HG02970 (cell line): ENCODE results near the gene IFI35.

Source experiments
- ATAC-seq: cut with Tn5 transposase; IDR thresholded peaks from one replicate; pipeline ENCODE4 v1.9.1; 2021; ENCODE audit warnings: mild to moderate bottlenecking, moderate library complexity, moderate number of reproducible peaks; ENCODE audit not compliant: unreplicated experiment, low FRiP score

The IFI35 gene

DNA sequence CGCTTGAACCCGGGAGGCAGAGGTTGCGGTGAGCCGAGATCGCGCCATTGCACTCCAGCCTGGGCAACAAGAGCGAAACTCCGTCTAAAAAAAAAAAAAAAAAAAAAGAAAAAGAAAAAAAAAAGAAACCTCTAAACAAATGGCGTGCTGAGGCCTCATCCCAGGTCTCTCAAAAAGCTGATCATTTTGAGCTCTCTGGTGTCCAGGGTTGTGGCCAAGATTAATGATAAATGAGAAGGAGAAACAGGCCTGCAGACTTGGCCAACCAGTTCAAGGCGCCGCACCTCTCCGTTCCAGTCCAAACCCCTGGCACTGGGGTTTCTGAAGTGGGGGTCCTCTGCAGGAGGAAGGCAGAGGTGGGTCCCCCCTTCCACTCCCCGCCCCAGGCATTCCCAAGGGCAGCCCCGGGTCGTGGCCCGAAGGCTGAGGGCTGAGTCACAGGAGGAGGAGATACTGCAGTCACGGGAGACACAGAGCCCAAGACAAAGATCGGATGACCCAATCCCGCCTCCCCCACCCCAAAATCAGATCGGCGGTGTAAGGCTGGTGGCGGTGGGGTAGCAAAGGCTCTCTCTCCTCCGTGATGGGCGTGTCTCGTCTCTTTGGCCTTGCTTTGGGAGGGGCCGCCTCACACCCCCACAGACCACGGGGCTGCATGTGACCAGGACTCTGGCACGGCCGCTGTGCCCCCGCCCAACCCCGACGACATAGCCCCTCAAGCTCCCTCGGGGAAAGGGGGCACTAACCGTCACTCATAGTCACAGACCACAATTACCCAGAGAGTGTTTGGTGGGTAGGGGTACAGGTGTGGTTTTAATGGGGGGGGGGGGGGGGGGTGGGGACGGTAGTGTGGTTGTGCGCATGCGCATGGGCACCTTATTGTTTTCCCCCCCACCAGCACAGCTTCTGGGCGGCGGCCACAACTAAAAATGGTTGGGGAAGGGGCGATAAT is 14.5 kb downstream of the IFI35 start:
- ATAC-seq: no peak

DNA sequence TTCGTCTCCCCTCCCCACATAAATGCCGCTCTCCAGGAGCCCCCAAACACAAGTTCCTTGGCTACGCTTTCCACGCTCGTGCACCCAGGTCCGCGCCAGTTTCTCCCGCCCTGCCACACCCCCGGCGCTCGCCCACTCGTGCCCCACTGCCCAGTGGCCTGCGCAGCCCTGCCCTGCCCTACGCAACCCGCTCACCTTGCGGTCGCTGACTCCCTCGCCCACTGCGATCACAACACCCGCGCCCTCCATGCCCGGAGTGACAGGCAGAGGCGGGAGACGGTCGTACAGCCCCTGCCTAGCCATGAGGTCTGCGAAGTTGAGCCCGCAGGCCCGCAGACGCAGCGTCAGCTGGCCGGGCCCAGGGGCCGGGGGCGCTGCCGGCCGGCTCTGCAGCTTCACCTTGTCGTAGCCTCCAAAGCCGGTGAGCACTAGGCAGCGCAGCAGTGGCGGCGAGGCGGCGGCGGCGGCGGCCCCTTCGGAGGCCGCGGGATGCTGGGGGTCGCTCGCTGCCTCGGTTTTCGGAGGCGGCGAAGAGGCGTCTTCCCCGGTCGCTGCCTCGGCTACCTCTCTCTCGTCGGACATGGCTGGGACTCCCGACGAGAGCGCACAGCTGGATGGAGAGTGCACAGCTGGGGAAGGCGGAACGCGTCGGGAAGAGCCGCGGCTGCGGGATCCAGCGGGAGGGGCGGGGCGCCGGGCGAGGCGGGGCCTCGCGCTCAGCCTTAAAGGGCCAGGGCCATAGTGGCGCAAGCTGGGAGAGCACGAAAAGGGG is 15.3 kb downstream of the IFI35 start, which contains the start of gene VAT1:
VAT1 (minus strand) TSS at position 645 of the 772 bp plus-strand sequence; CDS start at position 582, 63 bp downstream.
- peak; percentile 42 for ATAC-seq

DNA sequence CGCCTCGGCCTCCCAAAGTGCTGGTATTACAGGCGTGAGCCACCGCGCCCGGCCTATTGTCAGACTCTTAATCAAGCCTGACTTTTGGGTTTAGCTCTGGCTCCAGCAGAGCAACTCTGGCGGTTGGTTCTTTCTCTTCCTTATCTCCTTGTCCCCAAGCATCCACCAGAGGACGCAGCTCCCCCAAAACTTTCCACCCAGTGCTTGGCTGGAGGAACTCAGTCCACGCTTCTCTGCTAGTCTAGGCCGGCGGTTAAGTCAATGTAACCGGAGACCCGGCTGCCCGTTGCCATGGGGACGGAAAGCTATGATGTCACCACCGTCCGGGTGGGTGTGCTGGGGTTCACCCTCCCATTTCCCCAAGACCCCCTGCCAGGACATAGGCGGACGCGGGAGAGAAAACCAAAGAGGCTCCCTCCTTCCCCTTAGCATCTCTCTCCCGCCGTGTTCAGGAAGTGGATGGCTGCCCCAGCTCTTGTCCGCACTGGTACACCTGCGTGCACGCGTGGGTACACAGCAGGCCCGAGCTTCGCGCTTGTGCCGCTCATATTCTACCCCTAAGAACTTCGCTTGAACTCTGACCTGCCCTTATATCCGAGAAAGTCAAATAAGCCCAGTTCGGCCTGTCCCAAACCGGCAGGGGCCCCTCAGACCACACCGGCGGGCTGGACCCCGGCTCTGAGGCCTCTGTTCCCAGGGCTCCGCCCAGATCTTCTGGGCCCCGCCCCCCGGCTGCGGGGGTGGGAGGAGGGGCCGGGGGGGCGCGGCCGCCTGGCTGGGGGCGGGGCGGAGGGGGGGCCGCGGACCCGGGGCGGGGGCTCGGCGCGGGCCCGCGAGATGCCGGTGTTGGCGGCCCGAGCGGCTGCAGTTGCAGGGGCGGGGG is 18.1 kb downstream of the IFI35 start, which contains the start of gene RND2:
RND2 (plus strand) TSS at position 825 of the 883 bp plus-strand sequence. CDS start 117 bp downstream, outside the sequence.
- ATAC-seq: no peak

DNA sequence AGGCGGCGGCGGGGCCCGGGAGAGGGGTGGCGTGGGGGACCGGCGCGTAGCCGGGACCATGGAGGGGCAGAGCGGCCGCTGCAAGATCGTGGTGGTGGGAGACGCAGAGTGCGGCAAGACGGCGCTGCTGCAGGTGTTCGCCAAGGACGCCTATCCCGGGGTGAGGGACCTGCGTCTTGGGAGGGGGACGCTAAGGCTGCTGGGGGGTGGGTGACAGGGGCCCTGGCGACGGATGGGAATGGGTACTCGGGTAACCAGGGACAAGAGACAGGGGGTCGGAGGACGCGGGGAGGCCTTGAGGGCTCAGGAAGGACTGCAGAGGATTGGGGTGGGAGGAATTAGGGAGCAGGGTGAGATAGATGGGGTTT is 18.7 kb downstream of the IFI35 start:
- no peak for ATAC-seq

DNA sequence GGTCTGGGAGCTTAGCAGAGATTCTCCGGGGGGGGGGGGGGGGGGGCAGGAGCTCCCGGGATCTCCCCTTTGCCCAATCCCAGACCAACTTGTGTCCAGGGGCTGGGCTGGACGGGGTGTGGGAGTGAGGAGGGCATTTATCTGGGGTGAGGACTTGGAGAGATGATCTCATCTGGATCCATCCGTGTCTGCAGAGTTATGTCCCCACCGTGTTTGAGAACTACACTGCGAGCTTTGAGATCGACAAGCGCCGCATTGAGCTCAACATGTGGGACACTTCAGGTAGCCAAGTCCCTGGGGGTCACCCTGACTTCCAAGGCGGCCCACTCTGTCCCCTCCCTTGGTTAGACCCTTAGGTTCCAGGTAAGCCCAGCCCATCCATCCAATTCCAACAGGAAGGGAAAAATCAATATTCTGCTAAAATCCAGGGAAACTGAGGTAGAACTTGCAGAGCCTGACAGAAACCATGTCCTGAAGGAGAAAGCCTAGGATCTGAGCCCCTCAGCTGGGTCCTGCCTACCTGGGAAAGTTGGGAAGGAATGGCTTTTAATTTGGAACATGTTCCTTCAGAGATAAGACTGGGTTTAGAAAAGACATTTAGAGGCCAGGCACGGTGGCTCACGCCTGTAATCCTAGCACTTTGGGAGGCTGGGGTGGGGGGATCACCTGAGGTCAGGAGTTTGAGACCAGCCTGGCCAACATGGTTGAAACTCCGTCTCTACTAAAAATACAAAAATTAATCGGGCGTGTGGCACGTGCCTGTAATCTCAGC is 19.4 kb downstream of the IFI35 start:
- no peak for ATAC-seq

GRCh38 chr17:43026595-43026994 is 20.0 kb downstream of the IFI35 start:
- ATAC-seq: no peak

DNA sequence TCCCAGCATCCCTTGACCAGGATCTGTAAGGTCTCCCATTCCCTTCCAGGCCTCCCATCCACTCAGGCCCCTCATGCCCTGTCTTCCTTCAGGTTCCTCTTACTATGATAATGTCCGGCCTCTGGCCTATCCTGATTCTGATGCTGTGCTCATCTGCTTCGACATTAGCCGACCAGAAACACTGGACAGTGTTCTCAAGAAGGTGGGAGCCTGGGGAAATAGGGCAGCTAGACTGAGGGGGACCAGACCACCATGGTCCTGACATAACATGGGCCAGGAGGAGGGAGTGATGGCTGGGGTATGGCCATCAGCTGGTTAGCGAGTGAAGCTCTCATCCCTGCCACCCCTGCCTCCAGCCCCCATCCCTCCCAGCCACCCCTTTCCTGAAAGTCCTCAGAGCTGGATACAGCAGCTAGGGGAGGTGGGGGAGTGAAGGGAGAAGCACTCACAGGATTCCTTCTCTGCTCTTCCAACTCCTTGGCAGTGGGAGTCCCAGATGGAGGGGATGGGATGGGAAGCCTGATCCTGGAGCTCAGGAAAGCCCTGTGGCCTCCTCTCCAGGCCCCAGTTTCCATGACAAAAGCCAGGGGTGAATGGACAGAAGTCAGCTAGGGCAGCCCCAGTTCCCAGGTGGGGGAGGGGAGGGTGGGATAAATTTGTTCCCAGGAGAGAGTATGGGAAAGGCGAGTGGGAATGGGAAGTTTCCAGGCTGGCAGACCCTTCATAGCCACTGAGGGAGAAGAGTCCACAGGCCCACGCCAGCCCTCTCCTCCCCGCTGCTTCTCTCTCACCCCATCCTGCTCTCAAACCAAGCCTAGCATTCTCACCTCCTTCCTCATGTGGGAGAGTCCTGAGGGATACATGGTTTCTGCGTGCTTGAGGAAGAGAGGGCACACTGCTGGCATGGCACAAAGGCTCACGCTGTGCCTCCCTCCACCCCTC is 20.8 kb downstream of the IFI35 start:
- no peak for ATAC-seq

DNA sequence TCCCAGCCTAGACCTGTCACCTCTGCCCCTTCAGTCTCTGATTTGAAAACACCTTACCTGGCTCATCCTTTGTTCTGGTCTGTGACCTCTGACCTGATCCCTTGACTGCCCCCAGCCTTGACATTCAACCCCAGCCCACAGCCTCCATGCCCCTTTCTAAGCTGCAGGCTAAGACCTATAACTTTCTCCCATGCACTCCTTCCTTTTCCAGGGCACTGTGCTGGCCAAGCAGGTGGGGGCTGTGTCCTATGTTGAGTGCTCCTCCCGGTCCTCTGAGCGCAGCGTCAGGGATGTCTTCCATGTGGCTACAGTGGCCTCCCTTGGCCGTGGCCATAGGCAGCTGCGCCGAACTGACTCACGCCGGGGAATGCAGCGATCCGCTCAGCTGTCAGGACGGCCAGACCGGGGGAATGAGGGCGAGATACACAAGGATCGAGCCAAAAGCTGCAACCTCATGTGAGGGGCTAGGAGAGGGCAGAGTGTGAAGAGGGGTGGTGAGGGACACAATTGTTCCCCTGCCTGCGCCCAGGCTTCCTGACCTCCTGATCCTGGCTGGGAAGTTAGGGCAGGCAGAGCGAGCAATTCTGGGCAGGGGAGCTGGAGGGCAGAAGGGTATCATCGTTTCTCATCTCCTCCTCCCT is 21.8 kb downstream of the IFI35 start:
- no peak for ATAC-seq

GRCh38 chr17:43030137-43030767 is 23.7 kb downstream of the IFI35 start:
- ATAC-seq: no peak

GRCh38 chr17:43031666-43032065 is 25.1 kb downstream of the IFI35 start:
- ATAC-seq: no peak

GRCh38 chr17:43033948-43034881 is 27.6 kb downstream of the IFI35 start:
- ATAC-seq: no peak

DNA sequence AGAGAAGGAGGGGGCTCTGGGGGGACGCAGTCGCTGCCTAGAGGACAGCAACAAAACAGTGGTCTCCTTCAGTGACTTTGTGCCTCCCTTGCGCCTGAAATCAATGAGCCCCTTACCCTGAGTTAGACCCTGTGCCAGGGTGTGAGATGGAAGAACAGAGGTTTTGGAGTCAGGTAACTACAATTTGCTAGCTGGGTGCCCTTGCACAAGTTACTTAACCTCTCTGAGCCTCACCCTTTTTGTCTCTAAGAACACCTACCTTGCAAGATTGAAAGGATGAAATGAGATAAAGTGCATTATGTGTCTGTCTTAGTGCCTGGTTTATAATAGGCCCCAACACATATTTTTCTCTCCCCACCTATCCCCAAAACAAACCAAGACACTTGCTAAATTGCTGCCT is 28.3 kb downstream of the IFI35 start:
- no peak for ATAC-seq

DNA sequence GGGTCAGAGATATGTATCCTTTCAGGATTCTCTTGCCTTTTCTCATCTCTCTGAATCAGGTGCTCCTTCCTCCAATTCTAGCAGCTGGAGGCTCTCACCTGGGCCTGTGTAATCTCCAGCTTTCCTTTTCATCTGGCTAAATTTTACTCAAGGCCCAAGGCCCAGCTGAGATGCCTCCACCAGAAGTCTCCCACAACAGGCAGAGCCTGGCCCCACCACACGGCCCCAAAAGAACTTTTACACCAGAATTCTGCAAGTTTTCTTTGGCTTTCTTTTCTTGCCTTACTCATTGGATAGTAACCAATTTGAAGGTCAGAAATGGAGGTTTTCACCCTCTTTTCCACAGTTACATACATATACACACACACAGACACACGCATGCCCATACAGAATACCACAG is 33.1 kb downstream of the IFI35 start:
- no peak for ATAC-seq

GRCh38 chr17:43040655-43041054 is 34.1 kb downstream of the IFI35 start:
- no peak for ATAC-seq

DNA sequence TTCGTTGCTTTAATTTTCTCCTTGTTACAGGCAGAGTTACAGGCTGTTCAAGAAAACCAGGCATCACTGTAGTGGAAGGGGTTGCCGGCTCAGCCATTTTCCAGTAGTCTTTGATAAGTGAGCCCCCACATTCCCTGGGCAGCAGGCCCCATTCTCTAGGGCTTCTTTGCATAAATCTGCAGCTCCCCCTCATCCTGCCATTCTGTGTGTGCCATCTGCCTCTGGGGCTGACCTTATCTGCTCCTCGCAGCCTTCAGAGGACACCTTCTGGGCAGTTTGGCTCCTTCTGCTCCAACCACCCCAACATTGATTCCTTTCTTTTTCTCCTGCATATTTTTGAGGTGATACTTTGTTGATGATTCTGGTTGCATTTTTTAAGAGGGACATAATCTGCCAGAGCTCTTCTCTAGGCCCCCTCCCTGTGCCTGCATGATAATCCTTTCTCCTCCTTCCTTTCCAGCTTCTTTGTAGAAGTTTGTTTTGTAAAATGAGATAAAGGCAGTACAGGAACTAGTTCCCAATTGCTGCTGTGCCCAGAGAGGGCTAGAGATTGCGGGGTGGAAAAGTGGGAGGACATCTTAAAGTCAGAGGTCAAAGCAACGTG is 35.5 kb downstream of the IFI35 start:
- no peak for ATAC-seq

DNA sequence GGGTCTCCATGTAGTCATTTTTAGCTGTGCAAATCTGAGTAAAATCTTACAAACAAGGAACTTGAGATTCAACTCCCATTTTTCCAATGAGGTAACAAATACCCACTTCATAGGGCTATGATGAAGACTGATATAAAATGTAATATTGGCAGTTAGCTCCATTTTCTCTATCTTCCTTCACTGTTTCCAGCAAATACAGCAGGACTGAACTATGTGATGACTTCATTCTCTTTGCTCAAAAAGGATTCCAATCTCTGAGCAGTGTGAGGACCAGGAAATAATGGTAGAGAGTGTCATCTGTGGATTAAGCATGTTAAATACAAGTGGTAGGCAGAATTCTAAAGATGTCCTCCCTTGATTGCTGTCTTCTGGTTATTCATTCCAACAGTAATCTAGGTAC is 36.7 kb downstream of the IFI35 start:
- no peak for ATAC-seq
